Stimulated activated CD8-positive, alpha-beta memory T cell treated with anti-CD3 and anti-CD28 coated beads, Interleukin-12 subunit alpha, Interleukin-12 subunit beta, amount 100 ng/mL, for 24 hours (primary cell): ENCODE results near the gene ACD.
A peak's percentile ranks its signal among the peaks of the same experiment; 100 is the strongest.
"Not testable (repeated sequence)": the region's sequence is repeated elsewhere in the genome, so short reads cannot be mapped to it uniquely, and the experiment has no call there.

Source experiments
- DNase-seq: peaks from one replicate; pipeline ENCODE4 v3.0.0-alpha.2; 2020; ENCODE audit errors: extremely low read depth

Gene ACD

GRCh38 chr16:67659675-67660563, at the start of gene ACD:
ACD (minus strand) TSS chr16:67660260; CDS start chr16:67660220, 40 bp downstream.
- peak; percentile 83 for DNase-seq

- no peak for DNase-seq
Measured at GRCh38 chr16:67709050-67709449, 49.0 kb upstream of the ACD start.

- no peak for DNase-seq
Measured at GRCh38 chr16:67708368-67708771, 48.3 kb upstream of the ACD start.

GRCh38 chr16:67707790-67708189, 47.7 kb upstream of the ACD start:
- no peak for DNase-seq

GRCh38 chr16:67707210-67707609, 47.1 kb upstream of the ACD start:
- DNase-seq: no peak

GRCh38 chr16:67704110-67704509, 44.0 kb upstream of the ACD start:
- no peak for DNase-seq

GRCh38 chr16:67703626-67704025, 43.6 kb upstream of the ACD start:
- no peak for DNase-seq

GRCh38 chr16:67702130-67702529, 42.1 kb upstream of the ACD start:
- DNase-seq: no peak

- DNase-seq: no peak
Measured at GRCh38 chr16:67701420-67701819, 41.4 kb upstream of the ACD start.

GRCh38 chr16:67699265-67699664, 39.2 kb upstream of the ACD start:
- DNase-seq: no peak

GRCh38 chr16:67697422-67698185, 37.5 kb upstream of the ACD start:
- DNase-seq: no peak

- no peak for DNase-seq
Measured at GRCh38 chr16:67694611-67695010, 34.6 kb upstream of the ACD start.

GRCh38 chr16:67693517-67694285, 33.6 kb upstream of the ACD start:
- not testable (repeated sequence) for DNase-seq

GRCh38 chr16:67685388-67686112, 25.5 kb upstream of the ACD start:
- no peak for DNase-seq

GRCh38 chr16:67683767-67684166, 23.7 kb upstream of the ACD start:
- DNase-seq: no peak

- DNase-seq: no peak
Measured at GRCh38 chr16:67679935-67680897, 20.2 kb upstream of the ACD start.

GRCh38 chr16:67678354-67679023, 18.4 kb upstream of the ACD start:
- no peak for DNase-seq

GRCh38 chr16:67677712-67678111, 17.7 kb upstream of the ACD start:
- no peak for DNase-seq

GRCh38 chr16:67676939-67677338, 16.9 kb upstream of the ACD start:
- DNase-seq: no peak

- no peak for DNase-seq
Measured at GRCh38 chr16:67676516-67676915, 16.5 kb upstream of the ACD start.
